Measurements from ENCODE around the gene NTMT1.

- TF ChIP-seq CTCF (IDR thresholded peaks at IDR 0.05) (no peak), POLR2AphosphoS5 (IDR thresholded peaks at IDR 0.05) (no peak), POLR2A (IDR thresholded peaks at IDR 0.05) (no peak), EP300 (IDR thresholded peaks at IDR 0.05) (no peak)
Measured at GRCh38 chr9:129610213-129610472, 15.8 kb upstream of the NTMT1 start.
